Measurements from ENCODE around the gene IKZF2.

DNA sequence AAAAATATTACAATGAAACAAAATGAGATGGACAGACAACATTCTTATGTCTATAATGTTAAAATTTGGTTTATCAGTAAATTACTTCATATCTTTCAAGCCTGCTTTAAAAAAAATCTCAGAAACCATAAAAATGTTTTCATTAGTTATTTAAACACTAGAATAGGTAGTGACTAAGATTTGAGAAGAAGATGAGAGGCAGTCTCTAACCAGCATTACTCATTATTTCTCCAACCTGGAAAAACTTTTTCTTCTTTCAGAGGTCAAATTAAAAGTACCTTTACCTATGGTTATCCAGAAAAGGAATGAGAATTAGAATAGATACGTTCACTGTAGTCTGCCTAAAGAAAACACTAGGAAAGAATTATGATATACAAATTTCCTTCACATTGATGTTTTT lies 50.3 kb downstream of the IKZF2 start:
- TF ChIP-seq, protein P1, sequence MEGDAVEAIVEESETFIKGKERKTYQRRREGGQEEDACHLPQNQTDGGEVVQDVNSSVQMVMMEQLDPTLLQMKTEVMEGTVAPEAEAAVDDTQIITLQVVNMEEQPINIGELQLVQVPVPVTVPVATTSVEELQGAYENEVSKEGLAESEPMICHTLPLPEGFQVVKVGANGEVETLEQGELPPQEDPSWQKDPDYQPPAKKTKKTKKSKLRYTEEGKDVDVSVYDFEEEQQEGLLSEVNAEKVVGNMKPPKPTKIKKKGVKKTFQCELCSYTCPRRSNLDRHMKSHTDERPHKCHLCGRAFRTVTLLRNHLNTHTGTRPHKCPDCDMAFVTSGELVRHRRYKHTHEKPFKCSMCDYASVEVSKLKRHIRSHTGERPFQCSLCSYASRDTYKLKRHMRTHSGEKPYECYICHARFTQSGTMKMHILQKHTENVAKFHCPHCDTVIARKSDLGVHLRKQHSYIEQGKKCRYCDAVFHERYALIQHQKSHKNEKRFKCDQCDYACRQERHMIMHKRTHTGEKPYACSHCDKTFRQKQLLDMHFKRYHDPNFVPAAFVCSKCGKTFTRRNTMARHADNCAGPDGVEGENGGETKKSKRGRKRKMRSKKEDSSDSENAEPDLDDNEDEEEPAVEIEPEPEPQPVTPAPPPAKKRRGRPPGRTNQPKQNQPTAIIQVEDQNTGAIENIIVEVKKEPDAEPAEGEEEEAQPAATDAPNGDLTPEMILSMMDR (IDR thresholded peaks at IDR 0.05; ENCODE audit: extremely low read depth in 1 of 2, insufficient read depth in 1 of 2, low read depth in 1 of 2, low read length in 2 of 2), result no peak
- TF ChIP-seq POLR2AphosphoS5 (IDR thresholded peaks at IDR 0.05; ENCODE audit: insufficient read depth, low read depth, low read length), result no peak

Measured in endothelial cell of umbilical vein (primary cell).